GM18517 (cell line): ENCODE results near the gene LMO2.

Experiments used
- ATAC-seq: cut with Tn5 transposase; IDR thresholded peaks from one replicate; pipeline ENCODE4 v1.9.1; 2021; ENCODE audit warnings: mild to moderate bottlenecking, moderate library complexity; ENCODE audit not compliant: unreplicated experiment

Gene LMO2

GRCh38 chr11:33915526-33915925 is 23.6 kb upstream of the LMO2 start:
- ATAC-seq: no peak

- no peak for ATAC-seq
These were observed 22.1 kb upstream of the LMO2 start for GRCh38 chr11:33913991-33914390.

- ATAC-seq: peak; percentile 81
These were observed 20.8 kb upstream of the LMO2 start for GRCh38 chr11:33912405-33913361.

- ATAC-seq: no peak
These were observed 19.1 kb upstream of the LMO2 start for GRCh38 chr11:33910958-33911339.

- ATAC-seq: no peak
These were observed 18.6 kb upstream of the LMO2 start for GRCh38 chr11:33910296-33910957.

- no peak for ATAC-seq
These were observed 17.7 kb upstream of the LMO2 start for GRCh38 chr11:33909552-33909951.

- ATAC-seq: no peak
These were observed 17.3 kb upstream of the LMO2 start for GRCh38 chr11:33909150-33909549.

- ATAC-seq: no peak
These were observed 15.5 kb upstream of the LMO2 start for GRCh38 chr11:33907421-33907820.

GRCh38 chr11:33906484-33907186 is 14.8 kb upstream of the LMO2 start:
- ATAC-seq: no peak

GRCh38 chr11:33904102-33904501 is 12.2 kb upstream of the LMO2 start:
- ATAC-seq: no peak

- ATAC-seq: no peak
These were observed 8.4 kb upstream of the LMO2 start for GRCh38 chr11:33900159-33900840.

- ATAC-seq: no peak
These were observed 7.6 kb upstream of the LMO2 start for GRCh38 chr11:33899400-33900037.

GRCh38 chr11:33898957-33899356 is 7.1 kb upstream of the LMO2 start:
- no peak for ATAC-seq

- ATAC-seq: no peak
These were observed 6.0 kb upstream of the LMO2 start for GRCh38 chr11:33897761-33898375.

GRCh38 chr11:33896911-33897310 is 5.0 kb upstream of the LMO2 start:
- no peak for ATAC-seq

- no peak for ATAC-seq
These were observed 3.9 kb upstream of the LMO2 start for GRCh38 chr11:33895752-33896137.

- ATAC-seq: no peak
These were observed 2.5 kb upstream of the LMO2 start for GRCh38 chr11:33894398-33894746.

- ATAC-seq: peak; percentile 94
These were observed 2.0 kb upstream of the LMO2 start for GRCh38 chr11:33893711-33894397.

- ATAC-seq: no peak
These were observed 1.2 kb upstream of the LMO2 start for GRCh38 chr11:33892906-33893594.
